Activated naive CD8-positive, alpha-beta T cell treated with anti-CD3 and anti-CD28 coated beads, Interleukin-2, amount 50 U/mL, for 16 hours (primary cell): ENCODE measurements around the gene EXOC7.
"Not testable (repeated sequence)": the region's sequence is repeated elsewhere in the genome, so short reads cannot be mapped to it uniquely, and the experiment has no call there.

Experiments
- DNase-seq: peaks from one replicate; pipeline ENCODE4 v3.0.0-alpha.2; 2020; ENCODE audit warnings: low read depth, low spot score

EXOC7 gene

GRCh38 chr17:76087531-76087930 is 16.1 kb downstream of the EXOC7 start:
- DNase-seq: no peak

GRCh38 chr17:76086384-76086783 is 17.2 kb downstream of the EXOC7 start:
- DNase-seq: no peak

- no peak for DNase-seq
These were observed 17.7 kb downstream of the EXOC7 start for GRCh38 chr17:76085731-76086366.

GRCh38 chr17:76085066-76085730 is 18.4 kb downstream of the EXOC7 start:
- no peak for DNase-seq

GRCh38 chr17:76083536-76084182 is 19.9 kb downstream of the EXOC7 start:
- DNase-seq: no peak

GRCh38 chr17:76082326-76083251 is 21.0 kb downstream of the EXOC7 start:
- no peak for DNase-seq

GRCh38 chr17:76081295-76082210 is 22.0 kb downstream of the EXOC7 start:
- no peak for DNase-seq

GRCh38 chr17:76080768-76081287 is 22.8 kb downstream of the EXOC7 start:
- DNase-seq: no peak

- no peak for DNase-seq
These were observed 23.4 kb downstream of the EXOC7 start for GRCh38 chr17:76079956-76080767.

GRCh38 chr17:76079535-76079955 is 24.0 kb downstream of the EXOC7 start:
- no peak for DNase-seq

- DNase-seq: no peak
These were observed 24.6 kb downstream of the EXOC7 start, which contains the start of gene ZACN for GRCh38 chr17:76078860-76079534. Gene ZACN (plus strand): TSS chr17:76079182. CDS start chr17:76079265, 83 bp downstream.

GRCh38 chr17:76078370-76078769 is 25.2 kb downstream of the EXOC7 start:
- DNase-seq: not testable (repeated sequence)

GRCh38 chr17:76077584-76078110 is 25.9 kb downstream of the EXOC7 start:
- DNase-seq: no peak

- no peak for DNase-seq
These were observed 26.6 kb downstream of the EXOC7 start for GRCh38 chr17:76076765-76077583.

GRCh38 chr17:76076146-76076764 is 27.3 kb downstream of the EXOC7 start:
- no peak for DNase-seq

- DNase-seq: no peak
These were observed 28.0 kb downstream of the EXOC7 start for GRCh38 chr17:76075364-76076145.
